Lower lobe of right lung (tissue), 2 donors: ENCODE results near the gene CCNO. TPM values are rescaled to one million over a fixed set of nuclear protein-coding genes. Genes with fewer than 3 reads are reported as not detected.

Source experiments
- ATAC-seq, 2 donors: fragments of 200-7000 bp; cut with Tn5 transposase; one replicate each; pipeline ENCODE4 v1.9.1; 2020 to 2022; ENCODE audit warnings: mild to moderate bottlenecking in 2 of 2, moderate library complexity in 2 of 2
- DNase-seq: peaks from one replicate; pipeline ENCODE4 v3.0.0-alpha.2; 2020
- H3K27ac ChIP-seq: fragments of 200-600 bp; one replicate; pipeline ENCODE4 v1.8.0; 2022
- H3K27me3 ChIP-seq: fragments of 200-600 bp; one replicate; pipeline ENCODE4 v1.8.0; 2022; ENCODE audit warnings: low read depth
- H3K36me3 ChIP-seq: fragments of 200-600 bp; one replicate; pipeline ENCODE4 v1.8.0; 2022; ENCODE audit warnings: mild to moderate bottlenecking
- H3K4me1 ChIP-seq: fragments of 200-600 bp; one replicate; pipeline ENCODE4 v1.8.0; 2022
- H3K4me3 ChIP-seq: fragments of 200-600 bp; one replicate; pipeline ENCODE4 v1.8.0; 2022; ENCODE audit warnings: mild to moderate bottlenecking
- H3K9me3 ChIP-seq: fragments of 200-600 bp; one replicate; pipeline ENCODE4 v1.8.0; 2022
- intact Hi-C: fragments of 100-400 bp; cut with DNase I; formaldehyde crosslinking; loops from one replicate; pipeline ENCODE4 v1.11.0; 2022
- total RNA-seq: library from RNA; stranded (reverse); fragmentation: NEBNext Ultra II Directional; extraction: Animal tissue kit (Norgen Biotek cat#: 25700); gene quantifications from one replicate; pipeline ENCODE4 v1.2.1, GENCODE V29; 2021
- TF ChIP-seq, protein P1 (sequence below): fragments of 200-600 bp; IDR thresholded peaks from one replicate; pipeline ENCODE4 v1.8.0; 2022; ENCODE audit warnings: antibody characterized with exemption, mild to moderate bottlenecking
- donor health status: DM: no; HTN: yes; CAD: no; lungs with severe emphysema.

Gene CCNO
- total RNA-seq, 1 donor from 2014 or later, result 2.2 TPM

- intact Hi-C loops, result no loop called here
- TF ChIP-seq, protein P1, sequence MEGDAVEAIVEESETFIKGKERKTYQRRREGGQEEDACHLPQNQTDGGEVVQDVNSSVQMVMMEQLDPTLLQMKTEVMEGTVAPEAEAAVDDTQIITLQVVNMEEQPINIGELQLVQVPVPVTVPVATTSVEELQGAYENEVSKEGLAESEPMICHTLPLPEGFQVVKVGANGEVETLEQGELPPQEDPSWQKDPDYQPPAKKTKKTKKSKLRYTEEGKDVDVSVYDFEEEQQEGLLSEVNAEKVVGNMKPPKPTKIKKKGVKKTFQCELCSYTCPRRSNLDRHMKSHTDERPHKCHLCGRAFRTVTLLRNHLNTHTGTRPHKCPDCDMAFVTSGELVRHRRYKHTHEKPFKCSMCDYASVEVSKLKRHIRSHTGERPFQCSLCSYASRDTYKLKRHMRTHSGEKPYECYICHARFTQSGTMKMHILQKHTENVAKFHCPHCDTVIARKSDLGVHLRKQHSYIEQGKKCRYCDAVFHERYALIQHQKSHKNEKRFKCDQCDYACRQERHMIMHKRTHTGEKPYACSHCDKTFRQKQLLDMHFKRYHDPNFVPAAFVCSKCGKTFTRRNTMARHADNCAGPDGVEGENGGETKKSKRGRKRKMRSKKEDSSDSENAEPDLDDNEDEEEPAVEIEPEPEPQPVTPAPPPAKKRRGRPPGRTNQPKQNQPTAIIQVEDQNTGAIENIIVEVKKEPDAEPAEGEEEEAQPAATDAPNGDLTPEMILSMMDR, result no peak
- H3K36me3 ChIP-seq, result no peaks in the 10 kb centered on the region
Observed at GRCh38 chr5:55191165-55191564, 42.2 kb downstream of the CCNO start.

GRCh38 chr5:55188656-55189540, 44.5 kb downstream of the CCNO start:
- no peak for DNase-seq
- ATAC-seq, result no peak
- TF ChIP-seq, protein P1, result no peak
- H3K27ac ChIP-seq, result no peak overlapping the region
- H3K4me1 ChIP-seq, result no peaks in the 10 kb centered on the region
- intact Hi-C loops, result no loop called here
- H3K4me3 ChIP-seq, result no peak overlapping the region
- H3K27me3 ChIP-seq, result peaks cover 82% of the 10 kb centered on the region
- no peaks in the 10 kb centered on the region for H3K9me3 ChIP-seq
- H3K36me3 ChIP-seq, result no peaks in the 10 kb centered on the region

More at GRCh38 chr5:55191165-55191564, 42.2 kb downstream of the CCNO start:
- Histone ChIP-seq H3K9me3 (no peaks in the 10 kb centered on the region), H3K27me3 (peaks cover 82% of the 10 kb centered on the region), H3K4me3 (no peak overlapping the region), H3K4me1 (no peaks in the 10 kb centered on the region), H3K27ac (no peak overlapping the region)
- DNase-seq (no peak), ATAC-seq (no peak)

DNA sequence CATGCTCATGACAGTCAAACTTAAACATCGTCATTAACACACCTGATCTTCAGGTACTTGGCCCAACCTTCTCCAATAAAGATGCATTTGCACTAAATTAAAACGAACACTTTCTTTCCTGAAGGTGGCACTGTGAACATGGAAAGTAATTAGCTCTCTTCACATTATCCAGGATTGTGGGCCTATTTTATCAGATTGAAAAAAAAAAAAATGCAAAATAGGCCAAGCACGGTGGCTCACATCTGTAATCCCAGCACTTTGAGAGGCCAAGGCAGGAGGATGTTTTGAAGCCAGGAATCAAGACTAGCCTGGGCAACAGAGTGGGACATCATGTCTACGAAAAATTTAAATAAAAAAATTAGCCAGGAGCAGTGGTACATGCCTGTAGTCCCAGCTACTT, 46.0 kb downstream of the CCNO start:
- no peak overlapping the region for H3K4me3 ChIP-seq
- H3K9me3 ChIP-seq, result no peaks in the 10 kb centered on the region
- no peaks in the 10 kb centered on the region for H3K36me3 ChIP-seq
- no peaks in the 10 kb centered on the region for H3K4me1 ChIP-seq
- no peak for DNase-seq
- H3K27me3 ChIP-seq, result peaks cover 78% of the 10 kb centered on the region
- H3K27ac ChIP-seq, result no peak overlapping the region
- TF ChIP-seq, protein P1, result no peak
- intact Hi-C loops, result no loop called here
- ATAC-seq, result no peak

Other genes starting within 250 kb of the CCNO start
- gene ESM1, start 248.0 kb downstream of the CCNO start, total RNA-seq, result 0.68 TPM
- 1.8 TPM for gene GZMK, start 209.4 kb downstream of the CCNO start, total RNA-seq
- gene GZMA, start 131.0 kb downstream of the CCNO start, total RNA-seq, result 9.6 TPM
- 10.8 TPM for gene GPX8, start 73.4 kb downstream of the CCNO start, total RNA-seq
- 0.24 TPM for gene CDC20B, start 60.4 kb downstream of the CCNO start, total RNA-seq
- 0.56 TPM for gene MCIDAS, start 6.3 kb downstream of the CCNO start, total RNA-seq
- gene DHX29, start 74.1 kb upstream of the CCNO start, total RNA-seq, result 22.2 TPM
- gene MTREX, start 74.4 kb upstream of the CCNO start, total RNA-seq, result 57.0 TPM